Measurements from ENCODE around the gene MGAT2. TPM values are rescaled to one million over a fixed set of nuclear protein-coding genes. Genes with fewer than 3 reads are reported as not detected.
A peak's percentile ranks its signal among the peaks of the same experiment; 100 is the strongest.

MGAT2 gene
- total and polyA plus RNA-seq, 5 donors: 12.0 to 22.1 (median 14.7) TPM

GRCh38 chr14:49585803-49586672 is 34.6 kb upstream of the MGAT2 start, which contains the start of gene RPS29:
TSS of gene RPS29 (minus strand) at chr14:49586380. CDS start at chr14:49586346, 34 bp downstream.
- DNase-seq (peak; percentile 98 to 99 (median 99)), ATAC-seq (peak; percentile 99)
- H3K4me1 ChIP-seq (ENCODE audit: control insufficient read depth, insufficient read depth, low read length): peaks cover 7% of the 10 kb centered on the region
- peak within 1 kb of the TSS; percentile 100 for H3K27ac ChIP-seq (ENCODE audit: low read length)
- WGBS: under 1% methylated on average over 54 of the region's 55 CpGs
- H3K9me3 ChIP-seq (ENCODE audit: control insufficient read depth, low read length): no peaks in the 10 kb centered on the region
- intact Hi-C loops (cut with DNase I): no loop called here
- peak within 1 kb of the TSS; percentile 100 for H3K4me3 ChIP-seq (ENCODE audit: low read length)
- H3K27me3 ChIP-seq (ENCODE audit: control insufficient read depth, insufficient read depth): no peaks in the 10 kb centered on the region

GRCh38 chr14:49586673-49587460 is 33.7 kb upstream of the MGAT2 start:
- WGBS: 2% methylated on average over 11 of the region's 21 CpGs
- Histone ChIP-seq H3K4me1 (ENCODE audit: control insufficient read depth, insufficient read depth, low read length) (peaks cover 7% of the 10 kb centered on the region), H3K4me3 (ENCODE audit: low read length) (peak overlapping the region; percentile 100), H3K27me3 (ENCODE audit: control insufficient read depth, insufficient read depth) (no peaks in the 10 kb centered on the region), H3K27ac (ENCODE audit: low read length) (peak overlapping the region; percentile 64), H3K9me3 (ENCODE audit: control insufficient read depth, low read length) (no peaks in the 10 kb centered on the region)
- DNase-seq: peak in 1 of 3 donors; percentile 40
- ATAC-seq: peak; percentile 12 to 27
- intact Hi-C loops (cut with DNase I): no loop called here

DNA sequence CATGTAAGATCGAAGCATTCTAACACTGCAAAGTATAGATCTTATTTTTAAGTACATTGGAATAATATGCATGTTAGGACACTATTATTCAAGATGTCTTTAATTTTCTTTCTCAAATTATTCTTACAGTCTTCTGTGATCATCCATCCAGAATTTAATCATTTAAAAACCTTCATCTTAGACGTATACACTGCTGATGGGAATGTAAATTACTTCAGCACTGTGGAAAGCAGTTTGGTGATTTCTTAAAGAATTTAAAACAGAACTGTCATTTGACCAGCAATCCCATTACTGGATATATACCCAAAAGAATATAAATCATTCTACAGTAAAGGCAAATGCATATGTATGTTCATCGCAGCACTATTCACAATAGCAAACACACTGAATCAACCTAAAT is 31.2 kb upstream of the MGAT2 start:
- DNase-seq (no peak), ATAC-seq (no peak)
- Histone ChIP-seq H3K27me3 (ENCODE audit: control insufficient read depth, insufficient read depth) (no peaks in the 10 kb centered on the region), H3K9me3 (ENCODE audit: control insufficient read depth, low read length) (no peaks in the 10 kb centered on the region), H3K27ac (ENCODE audit: low read length) (no peak overlapping the region), H3K4me3 (ENCODE audit: low read length) (no peak overlapping the region), H3K4me1 (ENCODE audit: control insufficient read depth, insufficient read depth, low read length) (peaks cover 3% of the 10 kb centered on the region)
- intact Hi-C loops (cut with DNase I): no loop called here
- WGBS: 88% methylated on average over 3 of the region's 3 CpGs

GRCh38 chr14:49593016-49593415 is 27.6 kb upstream of the MGAT2 start:
- no peak for ATAC-seq
- no peaks in the 10 kb centered on the region for H3K27me3 ChIP-seq (ENCODE audit: control insufficient read depth, insufficient read depth)
- no peaks in the 10 kb centered on the region for H3K4me1 ChIP-seq (ENCODE audit: control insufficient read depth, insufficient read depth, low read length)
- 66% methylated on average over 3 of the region's 3 CpGs for WGBS
- no peak overlapping the region for H3K27ac ChIP-seq (ENCODE audit: low read length)
- no peaks in the 10 kb centered on the region for H3K9me3 ChIP-seq (ENCODE audit: control insufficient read depth, low read length)
- no peak overlapping the region for H3K4me3 ChIP-seq (ENCODE audit: low read length)
- intact Hi-C loops (cut with DNase I): no loop called here
- DNase-seq: no peak

DNA sequence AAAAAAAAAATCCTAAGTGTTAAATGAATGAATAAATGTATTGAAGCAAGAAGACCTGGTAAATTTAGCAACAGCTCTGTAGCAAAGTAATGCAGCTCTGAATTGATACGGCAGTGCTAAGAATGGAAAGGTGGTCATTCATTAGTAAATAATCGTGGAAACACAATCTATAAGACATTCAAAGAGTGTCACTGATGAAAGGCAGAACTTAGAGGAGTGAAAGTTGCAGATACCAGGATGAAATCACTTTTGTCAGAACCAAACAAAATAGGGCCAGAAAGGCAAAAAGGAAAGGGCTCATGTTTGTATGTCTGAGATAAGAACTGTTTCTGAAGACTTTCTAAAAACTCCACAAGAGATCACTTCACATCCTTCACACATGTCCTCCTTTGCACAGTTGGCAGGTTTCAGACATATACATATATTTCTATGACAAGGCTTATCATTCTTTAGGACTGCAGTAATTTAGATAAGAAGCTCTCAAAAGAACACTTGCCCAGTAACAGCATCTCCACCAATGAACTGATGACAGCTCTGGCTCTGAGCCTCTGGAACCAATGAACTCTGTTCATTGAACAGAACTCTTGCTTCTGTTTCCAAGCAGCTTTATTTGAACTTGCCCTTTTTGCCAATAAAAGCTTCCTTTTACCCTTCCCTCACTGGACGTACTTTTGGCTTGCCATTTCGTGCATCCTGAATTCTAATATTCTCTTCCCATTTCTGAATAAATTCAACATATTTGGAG is 26.1 kb upstream of the MGAT2 start:
- 8% methylated on average over 4 of the region's 4 CpGs for WGBS
- intact Hi-C loops (cut with DNase I): no loop called here
- no peak overlapping the region for H3K27ac ChIP-seq (ENCODE audit: low read length)

GRCh38 chr14:49598189-49598484 is 22.5 kb upstream of the MGAT2 start:
- peak overlapping the region; percentile 92 for H3K4me3 ChIP-seq (ENCODE audit: low read length)
- ATAC-seq: peak; percentile 25 to 27
- no peaks in the 10 kb centered on the region for H3K27me3 ChIP-seq (ENCODE audit: control insufficient read depth, insufficient read depth)
- no peaks in the 10 kb centered on the region for H3K9me3 ChIP-seq (ENCODE audit: control insufficient read depth, low read length)
- H3K27ac ChIP-seq (ENCODE audit: low read length): peak overlapping the region; percentile 89
- no peaks in the 10 kb centered on the region for H3K4me1 ChIP-seq (ENCODE audit: control insufficient read depth, insufficient read depth, low read length)
- under 1% methylated on average over 15 of the region's 15 CpGs for WGBS
- no peak for DNase-seq
- intact Hi-C loops (cut with DNase I): no loop called here

More for the DNA sequence above, 26.1 kb upstream of the MGAT2 start:
- no peak for DNase-seq
- Histone ChIP-seq H3K27me3 (ENCODE audit: control insufficient read depth, insufficient read depth) (no peaks in the 10 kb centered on the region), H3K4me1 (ENCODE audit: control insufficient read depth, insufficient read depth, low read length) (no peaks in the 10 kb centered on the region), H3K9me3 (ENCODE audit: control insufficient read depth, low read length) (no peaks in the 10 kb centered on the region), H3K4me3 (ENCODE audit: low read length) (no peak overlapping the region)
- peak; percentile 33 to 35 for ATAC-seq

DNA sequence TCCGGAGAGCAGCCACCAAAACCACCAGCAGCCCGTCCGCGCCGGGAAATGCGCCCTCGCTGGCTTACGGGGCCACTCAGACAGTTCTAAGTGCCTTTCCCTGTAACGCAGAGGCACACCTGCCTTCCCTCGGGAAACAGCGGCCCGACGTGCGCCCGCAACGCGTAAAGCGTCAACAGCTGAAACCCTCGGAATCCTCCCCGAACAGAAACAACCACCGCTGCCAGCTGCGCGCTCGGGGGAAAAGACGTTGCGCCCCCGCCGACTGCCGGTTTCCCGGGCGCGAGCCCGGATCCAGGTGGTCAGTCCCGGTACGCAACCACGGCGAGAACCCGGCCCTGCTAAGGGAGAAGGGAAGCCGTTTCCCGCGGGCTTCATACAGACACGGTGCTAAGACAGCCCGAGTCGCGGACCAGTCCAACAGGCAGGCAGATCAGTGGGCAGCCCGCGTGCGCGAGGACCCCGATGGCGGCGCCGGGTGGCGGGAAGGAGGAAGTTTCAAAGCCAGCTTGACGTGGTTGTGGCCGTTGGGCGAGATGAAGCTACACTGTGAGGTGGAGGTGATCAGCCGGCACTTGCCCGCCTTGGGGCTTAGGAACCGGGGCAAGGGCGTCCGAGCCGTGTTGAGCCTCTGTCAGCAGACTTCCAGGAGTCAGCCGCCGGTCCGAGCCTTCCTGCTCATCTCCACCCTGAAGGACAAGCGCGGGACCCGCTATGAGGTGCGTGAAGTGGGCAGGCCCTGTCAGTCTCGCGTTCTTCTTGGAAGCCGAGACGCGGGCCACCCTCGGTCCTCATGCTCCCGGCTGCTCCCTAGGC is 21.9 kb upstream of the MGAT2 start, which contains the start of gene LRR1:
LRR1 (plus strand) TSS at position 456 of the 816 bp plus-strand sequence; CDS start at position 537, 81 bp downstream.
- H3K27me3 ChIP-seq (ENCODE audit: control insufficient read depth, insufficient read depth): no peaks in the 10 kb centered on the region
- under 1% methylated on average over 77 of the region's 77 CpGs for WGBS
- intact Hi-C loops (cut with DNase I): no loop called here
- peak within 1 kb of the TSS; percentile 89 for H3K27ac ChIP-seq (ENCODE audit: low read length)
- DNase-seq (peak; percentile 83 to 94 (median 93)), ATAC-seq (peak; percentile 91 to 92)
- peak within 1 kb of the TSS; percentile 92 for H3K4me3 ChIP-seq (ENCODE audit: low read length)
- no peaks in the 10 kb centered on the region for H3K9me3 ChIP-seq (ENCODE audit: control insufficient read depth, low read length)
- no peaks in the 10 kb centered on the region for H3K4me1 ChIP-seq (ENCODE audit: control insufficient read depth, insufficient read depth, low read length)

- DNase-seq (no peak), ATAC-seq (no peak)
- intact Hi-C loops (cut with DNase I): no loop called here
- Histone ChIP-seq H3K27ac (ENCODE audit: low read length) (no peak overlapping the region), H3K27me3 (ENCODE audit: control insufficient read depth, insufficient read depth) (no peaks in the 10 kb centered on the region), H3K4me3 (ENCODE audit: low read length) (no peak overlapping the region), H3K9me3 (ENCODE audit: control insufficient read depth, low read length) (no peaks in the 10 kb centered on the region), H3K4me1 (ENCODE audit: control insufficient read depth, insufficient read depth, low read length) (no peaks in the 10 kb centered on the region)
- WGBS: 85% methylated on average over 6 of the region's 6 CpGs
Observed at GRCh38 chr14:49607583-49607982, 13.0 kb upstream of the MGAT2 start.

DNA sequence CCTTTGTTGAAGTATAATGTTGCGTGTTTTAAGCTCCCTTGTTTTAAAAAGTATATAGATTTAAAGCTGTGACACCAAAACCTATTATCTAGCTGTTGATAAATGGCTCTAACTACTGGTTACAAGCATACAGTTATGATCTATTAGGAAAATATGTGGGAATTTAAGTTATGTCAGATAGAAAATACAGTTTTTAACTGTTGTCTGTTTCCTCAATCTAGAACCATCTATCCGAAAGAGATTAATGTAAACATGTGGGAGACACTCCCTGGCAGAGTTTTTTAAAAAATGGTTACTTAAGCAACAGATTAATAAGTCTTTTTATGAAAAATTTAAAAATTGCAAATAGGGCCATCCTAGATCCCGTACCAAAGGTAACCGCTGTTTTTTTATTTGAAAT is 8.3 kb upstream of the MGAT2 start:
- Histone ChIP-seq H3K4me1 (ENCODE audit: control insufficient read depth, insufficient read depth, low read length) (no peaks in the 10 kb centered on the region), H3K27ac (ENCODE audit: low read length) (no peak overlapping the region), H3K9me3 (ENCODE audit: control insufficient read depth, low read length) (no peaks in the 10 kb centered on the region), H3K4me3 (ENCODE audit: low read length) (no peak overlapping the region), H3K27me3 (ENCODE audit: control insufficient read depth, insufficient read depth) (no peaks in the 10 kb centered on the region)
- intact Hi-C loops (cut with DNase I): no loop called here
- DNase-seq: no peak
- WGBS: 93% methylated on average over 4 of the region's 4 CpGs
- no peak for ATAC-seq

DNA sequence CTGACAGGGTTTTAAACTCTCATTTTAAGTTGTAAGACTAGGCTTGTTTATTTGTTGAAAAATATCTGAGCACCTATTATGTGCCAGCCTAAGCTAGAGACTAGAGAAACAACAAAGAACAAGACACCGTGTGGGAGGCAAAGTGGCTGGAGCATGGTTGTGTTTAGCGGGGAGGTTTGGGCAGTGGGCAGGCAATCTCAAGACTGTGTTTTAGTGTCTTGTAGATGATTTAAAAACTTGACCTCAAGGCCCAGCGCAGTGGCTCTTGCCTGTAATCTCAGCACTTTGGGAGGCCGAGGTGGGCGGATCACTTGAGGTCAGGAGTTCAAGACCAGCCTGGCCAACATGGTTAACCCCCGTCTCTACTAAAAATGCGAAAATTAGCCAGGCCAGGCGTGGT is 7.9 kb upstream of the MGAT2 start:
- Histone ChIP-seq H3K4me3 (ENCODE audit: low read length) (no peak overlapping the region), H3K27ac (ENCODE audit: low read length) (no peak overlapping the region), H3K9me3 (ENCODE audit: control insufficient read depth, low read length) (no peaks in the 10 kb centered on the region), H3K4me1 (ENCODE audit: control insufficient read depth, insufficient read depth, low read length) (no peaks in the 10 kb centered on the region), H3K27me3 (ENCODE audit: control insufficient read depth, insufficient read depth) (no peaks in the 10 kb centered on the region)
- DNase-seq: no peak
- WGBS: 90% methylated on average over 8 of the region's 8 CpGs
- no peak for ATAC-seq
- intact Hi-C loops (cut with DNase I): no loop called here
